Measurements from ENCODE around the gene SYMPK.

Gene SYMPK

DNA sequence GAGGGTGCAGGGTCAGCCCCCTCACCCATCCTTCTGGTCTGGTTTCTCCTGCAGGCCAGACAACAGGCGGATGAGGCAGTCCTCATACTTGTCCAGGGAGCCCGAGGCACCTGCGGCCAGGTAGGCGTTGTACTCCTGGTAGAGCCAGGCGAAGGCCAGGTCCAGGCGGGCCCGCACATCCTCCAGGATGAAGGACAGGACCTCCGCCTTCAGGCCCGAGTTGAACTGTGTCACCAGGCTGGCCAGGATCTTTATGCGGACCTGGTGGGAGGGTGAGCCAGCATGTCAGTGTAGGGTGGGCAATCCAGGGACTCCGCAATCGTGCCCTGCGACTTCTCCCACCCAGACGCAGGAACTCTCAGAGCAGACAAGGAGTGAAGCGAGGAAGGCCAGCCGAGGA lies 34.0 kb downstream of the SYMPK start (continued):
- TF ChIP-seq KLF10 (tag by site-specific recombination; IDR thresholded peaks at IDR 0.05) (no peak), ZNF837 (tag by site-specific recombination; IDR thresholded peaks at IDR 0.05) (no peak), ZSCAN30 (tag by site-specific recombination; IDR thresholded peaks at IDR 0.05) (no peak), ZNF274 (IDR thresholded peaks at IDR 0.05; ENCODE audit: low read length) (no peak), ZNF274 (tag by site-specific recombination; IDR thresholded peaks at IDR 0.05; ENCODE audit: borderline replicate concordance) (no peak), ZNF48 (tag by site-specific recombination; IDR thresholded peaks at IDR 0.05) (no peak), ZNF585B (tag by site-specific recombination; IDR thresholded peaks at IDR 0.05) (no peak)

- Histone ChIP-seq H3K36me3 (ENCODE audit: control insufficient read depth in 2 of 2, insufficient read depth in 1 of 2, low read length in 2 of 2) (peaks cover 26 to 88% of the 10 kb centered on the region in 2 experiments; a peak in 2 of 3 replicates), H3K4me3 (ENCODE audit: low read depth, low read length) (no peak overlapping the region), H3K27ac (ENCODE audit: extremely low read depth, low read depth, low read length) (no peak overlapping the region), H3K4me1 (ENCODE audit: control insufficient read depth, insufficient read depth, low read length) (no peaks in the 10 kb centered on the region), H3K9me3 (ENCODE audit: control insufficient read depth, insufficient read depth, low read depth, low read length) (no peaks in the 10 kb centered on the region)
- TF ChIP-seq ZNF146 (tag by site-specific recombination; IDR thresholded peaks at IDR 0.05) = no peak
- no peak for TF ChIP-seq ZBTB6 (tag by site-specific recombination; IDR thresholded peaks at IDR 0.05)
- TF ChIP-seq ZBTB21 (tag by site-specific recombination; IDR thresholded peaks at IDR 0.05) = no peak
- no peak for TF ChIP-seq ZNF629 (tag by site-specific recombination; IDR thresholded peaks at IDR 0.05)
- ChIA-PET POLR2A (interaction anchor here (1.0 kb wide), 1 partner anchor 9 kb away, joined by 6 read pairs; no protein-coding TSS in a partner anchor), CTCF (interaction anchor here (3.4 to 4.1 kb wide), 2 partner anchors 11 to 54 kb away, joined by 12 to 35 read pairs; no protein-coding TSS in a partner anchor)
Measured at GRCh38 chr19:45828523-45828922, 34.4 kb downstream of the SYMPK start.

DNA sequence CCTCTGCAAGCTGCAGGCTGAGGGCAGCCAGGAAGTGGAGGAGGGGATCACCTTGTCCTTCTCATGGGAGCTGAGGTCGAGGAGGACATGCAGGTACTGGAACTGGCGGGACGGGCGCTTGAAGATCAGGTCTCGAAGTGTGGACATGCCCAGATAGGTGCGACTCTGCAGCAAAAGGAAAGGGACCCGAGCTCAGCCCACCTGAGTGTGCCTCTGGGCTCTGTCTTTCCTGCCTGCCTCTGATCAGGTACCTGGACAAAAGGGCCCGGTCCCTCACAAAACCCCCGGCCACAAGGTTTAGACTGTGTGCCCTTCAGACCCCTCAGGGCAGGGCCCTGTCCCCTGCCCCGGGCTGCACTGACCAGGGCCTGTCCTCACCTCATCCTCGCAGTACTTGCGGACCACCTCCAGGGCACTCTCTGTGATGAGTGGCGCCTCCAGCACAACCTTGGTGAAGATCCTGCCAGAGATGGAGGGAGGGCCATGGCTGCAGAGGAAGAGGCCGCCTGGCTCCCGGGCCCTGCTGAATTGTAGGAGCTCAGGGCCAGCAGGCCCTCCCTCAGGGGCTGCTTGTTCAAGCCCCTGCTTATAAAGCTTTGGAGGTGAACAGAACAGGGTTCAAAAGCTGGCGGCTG lies 35.4 kb downstream of the SYMPK start:
- CTCF ChIA-PET = interaction anchor here (3.4 to 4.1 kb wide), 2 partner anchors 10 to 55 kb away, joined by 12 to 35 read pairs; no protein-coding TSS in a partner anchor
- H3K4me3 ChIP-seq (ENCODE audit: low read depth, low read length) = no peak overlapping the region
- H3K4me1 ChIP-seq (ENCODE audit: control insufficient read depth, insufficient read depth, low read length) = no peaks in the 10 kb centered on the region
- H3K27ac ChIP-seq (ENCODE audit: extremely low read depth, low read depth, low read length) = no peak overlapping the region
- peaks cover 20 to 96% of the 10 kb centered on the region in 2 experiments; a peak in 2 of 3 replicates for H3K36me3 ChIP-seq (ENCODE audit: control insufficient read depth in 2 of 2, insufficient read depth in 1 of 2, low read length in 2 of 2)
- no peaks in the 10 kb centered on the region for H3K9me3 ChIP-seq (ENCODE audit: control insufficient read depth, insufficient read depth, low read depth, low read length)
- POLR2A ChIA-PET = interaction anchor here (1.0 to 1.6 kb wide), 3 partner anchors 10 to 54 kb away, joined by 3 to 6 read pairs (median 3); partner anchors contain the start of gene SYMPK
- TF ChIP-seq HIC1 (tag by site-specific recombination; IDR thresholded peaks at IDR 0.05) (no peak), ZNF404 (tag by site-specific recombination; IDR thresholded peaks at IDR 0.05) (no peak), ZBTB21 (tag by site-specific recombination; IDR thresholded peaks at IDR 0.05) (no peak), MZF1 (tag by site-specific recombination; IDR thresholded peaks at IDR 0.05; ENCODE audit: borderline replicate concordance) (no peak), ZNF157 (tag by site-specific recombination; IDR thresholded peaks at IDR 0.05) (no peak), KLF7 (tag by site-specific recombination; IDR thresholded peaks at IDR 0.05; ENCODE audit: borderline replicate concordance) (no peak), ZNF830 (tag by site-specific recombination; IDR thresholded peaks at IDR 0.05; ENCODE audit: low read depth) (no peak), ZNF211 (tag by site-specific recombination; IDR thresholded peaks at IDR 0.05; ENCODE audit: low read depth) (no peak), ZNF248 (tag by site-specific recombination; IDR thresholded peaks at IDR 0.05) (no peak)
- TF ChIP-seq, protein P1, sequence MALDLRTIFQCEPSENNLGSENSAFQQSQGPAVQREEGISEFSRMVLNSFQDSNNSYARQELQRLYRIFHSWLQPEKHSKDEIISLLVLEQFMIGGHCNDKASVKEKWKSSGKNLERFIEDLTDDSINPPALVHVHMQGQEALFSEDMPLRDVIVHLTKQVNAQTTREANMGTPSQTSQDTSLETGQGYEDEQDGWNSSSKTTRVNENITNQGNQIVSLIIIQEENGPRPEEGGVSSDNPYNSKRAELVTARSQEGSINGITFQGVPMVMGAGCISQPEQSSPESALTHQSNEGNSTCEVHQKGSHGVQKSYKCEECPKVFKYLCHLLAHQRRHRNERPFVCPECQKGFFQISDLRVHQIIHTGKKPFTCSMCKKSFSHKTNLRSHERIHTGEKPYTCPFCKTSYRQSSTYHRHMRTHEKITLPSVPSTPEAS (tag by site-specific recombination; IDR thresholded peaks at IDR 0.05) = no peak
- TF ChIP-seq, protein P2, sequence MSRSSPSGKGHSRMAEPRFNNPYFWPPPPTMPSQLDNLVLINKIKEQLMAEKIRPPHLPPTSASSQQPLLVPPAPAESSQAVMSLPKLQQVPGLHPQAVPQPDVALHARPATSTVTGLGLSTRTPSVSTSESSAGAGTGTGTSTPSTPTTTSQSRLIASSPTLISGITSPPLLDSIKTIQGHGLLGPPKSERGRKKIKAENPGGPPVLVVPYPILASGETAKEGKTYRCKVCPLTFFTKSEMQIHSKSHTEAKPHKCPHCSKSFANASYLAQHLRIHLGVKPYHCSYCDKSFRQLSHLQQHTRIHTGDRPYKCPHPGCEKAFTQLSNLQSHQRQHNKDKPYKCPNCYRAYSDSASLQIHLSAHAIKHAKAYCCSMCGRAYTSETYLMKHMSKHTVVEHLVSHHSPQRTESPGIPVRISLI (tag by site-specific recombination; IDR thresholded peaks at IDR 0.05) = no peak
- TF ChIP-seq, protein P3, sequence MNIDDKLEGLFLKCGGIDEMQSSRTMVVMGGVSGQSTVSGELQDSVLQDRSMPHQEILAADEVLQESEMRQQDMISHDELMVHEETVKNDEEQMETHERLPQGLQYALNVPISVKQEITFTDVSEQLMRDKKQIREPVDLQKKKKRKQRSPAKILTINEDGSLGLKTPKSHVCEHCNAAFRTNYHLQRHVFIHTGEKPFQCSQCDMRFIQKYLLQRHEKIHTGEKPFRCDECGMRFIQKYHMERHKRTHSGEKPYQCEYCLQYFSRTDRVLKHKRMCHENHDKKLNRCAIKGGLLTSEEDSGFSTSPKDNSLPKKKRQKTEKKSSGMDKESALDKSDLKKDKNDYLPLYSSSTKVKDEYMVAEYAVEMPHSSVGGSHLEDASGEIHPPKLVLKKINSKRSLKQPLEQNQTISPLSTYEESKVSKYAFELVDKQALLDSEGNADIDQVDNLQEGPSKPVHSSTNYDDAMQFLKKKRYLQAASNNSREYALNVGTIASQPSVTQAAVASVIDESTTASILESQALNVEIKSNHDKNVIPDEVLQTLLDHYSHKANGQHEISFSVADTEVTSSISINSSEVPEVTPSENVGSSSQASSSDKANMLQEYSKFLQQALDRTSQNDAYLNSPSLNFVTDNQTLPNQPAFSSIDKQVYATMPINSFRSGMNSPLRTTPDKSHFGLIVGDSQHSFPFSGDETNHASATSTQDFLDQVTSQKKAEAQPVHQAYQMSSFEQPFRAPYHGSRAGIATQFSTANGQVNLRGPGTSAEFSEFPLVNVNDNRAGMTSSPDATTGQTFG (tag by site-specific recombination; IDR thresholded peaks at IDR 0.05; ENCODE audit: borderline replicate concordance) = no peak
- TF ChIP-seq, protein P4, sequence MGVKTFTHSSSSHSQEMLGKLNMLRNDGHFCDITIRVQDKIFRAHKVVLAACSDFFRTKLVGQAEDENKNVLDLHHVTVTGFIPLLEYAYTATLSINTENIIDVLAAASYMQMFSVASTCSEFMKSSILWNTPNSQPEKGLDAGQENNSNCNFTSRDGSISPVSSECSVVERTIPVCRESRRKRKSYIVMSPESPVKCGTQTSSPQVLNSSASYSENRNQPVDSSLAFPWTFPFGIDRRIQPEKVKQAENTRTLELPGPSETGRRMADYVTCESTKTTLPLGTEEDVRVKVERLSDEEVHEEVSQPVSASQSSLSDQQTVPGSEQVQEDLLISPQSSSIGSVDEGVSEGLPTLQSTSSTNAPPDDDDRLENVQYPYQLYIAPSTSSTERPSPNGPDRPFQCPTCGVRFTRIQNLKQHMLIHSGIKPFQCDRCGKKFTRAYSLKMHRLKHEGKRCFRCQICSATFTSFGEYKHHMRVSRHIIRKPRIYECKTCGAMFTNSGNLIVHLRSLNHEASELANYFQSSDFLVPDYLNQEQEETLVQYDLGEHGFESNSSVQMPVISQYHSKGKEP (tag by site-specific recombination; IDR thresholded peaks at IDR 0.05) = no peak

Data from HEK293 (cell line).